ENCODE measurements around the gene LPIN3.

The LPIN3 gene, protein sequence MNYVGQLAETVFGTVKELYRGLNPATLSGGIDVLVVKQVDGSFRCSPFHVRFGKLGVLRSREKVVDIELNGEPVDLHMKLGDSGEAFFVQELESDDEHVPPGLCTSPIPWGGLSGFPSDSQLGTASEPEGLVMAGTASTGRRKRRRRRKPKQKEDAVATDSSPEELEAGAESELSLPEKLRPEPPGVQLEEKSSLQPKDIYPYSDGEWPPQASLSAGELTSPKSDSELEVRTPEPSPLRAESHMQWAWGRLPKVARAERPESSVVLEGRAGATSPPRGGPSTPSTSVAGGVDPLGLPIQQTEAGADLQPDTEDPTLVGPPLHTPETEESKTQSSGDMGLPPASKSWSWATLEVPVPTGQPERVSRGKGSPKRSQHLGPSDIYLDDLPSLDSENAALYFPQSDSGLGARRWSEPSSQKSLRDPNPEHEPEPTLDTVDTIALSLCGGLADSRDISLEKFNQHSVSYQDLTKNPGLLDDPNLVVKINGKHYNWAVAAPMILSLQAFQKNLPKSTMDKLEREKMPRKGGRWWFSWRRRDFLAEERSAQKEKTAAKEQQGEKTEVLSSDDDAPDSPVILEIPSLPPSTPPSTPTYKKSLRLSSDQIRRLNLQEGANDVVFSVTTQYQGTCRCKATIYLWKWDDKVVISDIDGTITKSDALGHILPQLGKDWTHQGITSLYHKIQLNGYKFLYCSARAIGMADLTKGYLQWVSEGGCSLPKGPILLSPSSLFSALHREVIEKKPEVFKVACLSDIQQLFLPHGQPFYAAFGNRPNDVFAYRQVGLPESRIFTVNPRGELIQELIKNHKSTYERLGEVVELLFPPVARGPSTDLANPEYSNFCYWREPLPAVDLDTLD

GRCh38 chr20:41340327-41341055 is at the start of gene LPIN3:
TSS of gene LPIN3 (plus strand) at chr20:41340821. CDS start at chr20:41345804, 4,983 bp downstream.
- H3K9me3 Mint-ChIP-seq = no peaks in the 10 kb centered on the region
- peaks cover 5% of the 10 kb centered on the region for H3K4me1 Mint-ChIP-seq
- peak within 1 kb of the TSS in 2 of 3 experiments; percentile 21 to 53 for H3K27ac Mint-ChIP-seq
- TF ChIP-seq, protein P1, sequence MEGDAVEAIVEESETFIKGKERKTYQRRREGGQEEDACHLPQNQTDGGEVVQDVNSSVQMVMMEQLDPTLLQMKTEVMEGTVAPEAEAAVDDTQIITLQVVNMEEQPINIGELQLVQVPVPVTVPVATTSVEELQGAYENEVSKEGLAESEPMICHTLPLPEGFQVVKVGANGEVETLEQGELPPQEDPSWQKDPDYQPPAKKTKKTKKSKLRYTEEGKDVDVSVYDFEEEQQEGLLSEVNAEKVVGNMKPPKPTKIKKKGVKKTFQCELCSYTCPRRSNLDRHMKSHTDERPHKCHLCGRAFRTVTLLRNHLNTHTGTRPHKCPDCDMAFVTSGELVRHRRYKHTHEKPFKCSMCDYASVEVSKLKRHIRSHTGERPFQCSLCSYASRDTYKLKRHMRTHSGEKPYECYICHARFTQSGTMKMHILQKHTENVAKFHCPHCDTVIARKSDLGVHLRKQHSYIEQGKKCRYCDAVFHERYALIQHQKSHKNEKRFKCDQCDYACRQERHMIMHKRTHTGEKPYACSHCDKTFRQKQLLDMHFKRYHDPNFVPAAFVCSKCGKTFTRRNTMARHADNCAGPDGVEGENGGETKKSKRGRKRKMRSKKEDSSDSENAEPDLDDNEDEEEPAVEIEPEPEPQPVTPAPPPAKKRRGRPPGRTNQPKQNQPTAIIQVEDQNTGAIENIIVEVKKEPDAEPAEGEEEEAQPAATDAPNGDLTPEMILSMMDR (IDR thresholded peaks at IDR 0.05; ENCODE audit: unreplicated experiment in 3 of 3) = peak in 1 of 3 experiments; percentile 46
- H3K27me3 Mint-ChIP-seq (ENCODE audit: low read depth) = peaks cover 3% of the 10 kb centered on the region
- H3K36me3 Mint-ChIP-seq (ENCODE audit: low read depth) = no peaks in the 10 kb centered on the region
- peak within 1 kb of the TSS; percentile 79 to 83 (median 82) for H3K4me3 Mint-ChIP-seq

DNA sequence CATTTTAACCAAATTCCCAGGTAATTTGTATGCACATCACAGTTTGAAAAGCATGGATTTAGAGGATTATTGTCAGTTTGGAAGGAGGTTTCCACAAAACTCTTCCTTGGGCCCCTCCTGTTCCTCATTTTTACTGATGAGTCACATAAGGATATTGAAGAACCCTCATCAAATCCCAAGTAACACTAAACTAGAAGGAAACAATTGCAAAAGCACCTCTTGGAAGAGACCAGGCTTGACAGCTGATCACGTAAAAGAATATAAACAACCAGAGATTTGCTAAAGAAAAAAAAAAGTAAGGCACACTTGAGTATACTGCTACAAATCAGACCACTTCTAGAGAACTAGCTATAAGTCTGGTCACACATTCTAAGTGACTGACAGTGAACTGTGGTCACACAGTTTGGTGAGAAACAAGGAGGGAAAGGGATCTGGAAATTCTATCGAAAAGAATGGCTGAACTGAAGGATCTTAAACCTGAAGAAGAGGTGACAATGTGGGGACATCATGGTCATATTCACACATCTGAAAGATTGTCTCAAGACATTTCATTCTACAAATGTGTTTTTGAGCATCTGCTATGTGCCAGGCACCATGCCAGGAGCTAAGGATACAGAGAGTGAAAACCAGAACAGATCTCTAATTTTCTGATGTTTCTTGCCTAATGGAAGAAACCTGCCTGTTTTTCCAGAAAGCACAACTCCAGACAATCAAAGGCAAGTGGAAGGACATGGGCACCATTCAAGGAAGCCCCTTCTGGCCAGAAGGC is 47.2 kb upstream of the LPIN3 start:
- H3K36me3 Mint-ChIP-seq (ENCODE audit: low read depth) = no peaks in the 10 kb centered on the region
- H3K9me3 Mint-ChIP-seq = no peaks in the 10 kb centered on the region
- H3K27ac Mint-ChIP-seq = no peak overlapping the region
- peaks cover 8% of the 10 kb centered on the region for H3K4me1 Mint-ChIP-seq
- TF ChIP-seq, protein P1 (IDR thresholded peaks at IDR 0.05; ENCODE audit: unreplicated experiment in 3 of 3) = no peak
- H3K27me3 Mint-ChIP-seq (ENCODE audit: low read depth) = no peaks in the 10 kb centered on the region
- H3K4me3 Mint-ChIP-seq = no peak overlapping the region

DNA sequence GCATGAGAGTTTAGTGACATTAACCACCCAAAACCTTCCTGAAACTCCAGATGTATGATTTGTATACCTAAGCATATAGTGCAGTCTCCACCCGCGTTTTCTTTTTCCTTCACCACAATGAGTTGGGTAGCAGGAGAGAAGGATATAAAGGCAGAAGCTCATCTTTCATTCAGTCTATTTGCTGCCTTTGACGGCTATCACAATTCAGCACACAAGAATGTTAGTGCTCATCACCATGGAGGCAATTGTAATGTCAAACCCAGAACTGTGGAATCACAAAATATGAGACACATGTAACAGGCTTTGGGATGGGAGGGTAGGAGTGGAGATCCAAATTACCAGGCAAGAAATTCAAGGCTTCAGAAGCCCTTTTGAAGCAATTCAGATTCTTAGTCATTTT is 40.7 kb upstream of the LPIN3 start:
- TF ChIP-seq, protein P1 (IDR thresholded peaks at IDR 0.05; ENCODE audit: unreplicated experiment in 3 of 3) = no peak
- peaks cover 5% of the 10 kb centered on the region for H3K4me1 Mint-ChIP-seq
- H3K9me3 Mint-ChIP-seq = no peaks in the 10 kb centered on the region
- H3K4me3 Mint-ChIP-seq = no peak overlapping the region
- no peaks in the 10 kb centered on the region for H3K36me3 Mint-ChIP-seq (ENCODE audit: low read depth)
- H3K27ac Mint-ChIP-seq = no peak overlapping the region
- H3K27me3 Mint-ChIP-seq (ENCODE audit: low read depth) = no peaks in the 10 kb centered on the region

- H3K27me3 Mint-ChIP-seq (ENCODE audit: low read depth) = no peaks in the 10 kb centered on the region
- no peaks in the 10 kb centered on the region for H3K36me3 Mint-ChIP-seq (ENCODE audit: low read depth)
- H3K27ac Mint-ChIP-seq = no peak overlapping the region
Measured at GRCh38 chr20:41300383-41300782, 40.2 kb upstream of the LPIN3 start.

GRCh38 chr20:41300886-41301285 is 39.7 kb upstream of the LPIN3 start:
- H3K4me3 Mint-ChIP-seq = no peak overlapping the region
- H3K27me3 Mint-ChIP-seq (ENCODE audit: low read depth) = no peaks in the 10 kb centered on the region
- H3K9me3 Mint-ChIP-seq = no peaks in the 10 kb centered on the region
- TF ChIP-seq, protein P1 (IDR thresholded peaks at IDR 0.05; ENCODE audit: unreplicated experiment in 3 of 3) = no peak
- no peaks in the 10 kb centered on the region for H3K36me3 Mint-ChIP-seq (ENCODE audit: low read depth)
- peaks cover 5% of the 10 kb centered on the region for H3K4me1 Mint-ChIP-seq
- H3K27ac Mint-ChIP-seq = no peak overlapping the region

More at GRCh38 chr20:41300383-41300782, 40.2 kb upstream of the LPIN3 start:
- H3K4me3 Mint-ChIP-seq = no peak overlapping the region
- peaks cover 5% of the 10 kb centered on the region for H3K4me1 Mint-ChIP-seq
- H3K9me3 Mint-ChIP-seq = no peaks in the 10 kb centered on the region
- TF ChIP-seq, protein P1 (IDR thresholded peaks at IDR 0.05; ENCODE audit: unreplicated experiment in 3 of 3) = no peak
